Embryonic facial prominence (tissue), 1 donor: Measurements from ENCODE around the gene EVI2A.
"Not testable (repeated sequence)": the region's sequence is repeated elsewhere in the genome, so short reads cannot be mapped to it uniquely, and the experiment has no call there.

Experiments used
- DNase-seq: peaks from one replicate; pipeline ENCODE4 v3.0.0-alpha.2; 2016; ENCODE audit errors: extremely low spot score

EVI2A gene

DNA sequence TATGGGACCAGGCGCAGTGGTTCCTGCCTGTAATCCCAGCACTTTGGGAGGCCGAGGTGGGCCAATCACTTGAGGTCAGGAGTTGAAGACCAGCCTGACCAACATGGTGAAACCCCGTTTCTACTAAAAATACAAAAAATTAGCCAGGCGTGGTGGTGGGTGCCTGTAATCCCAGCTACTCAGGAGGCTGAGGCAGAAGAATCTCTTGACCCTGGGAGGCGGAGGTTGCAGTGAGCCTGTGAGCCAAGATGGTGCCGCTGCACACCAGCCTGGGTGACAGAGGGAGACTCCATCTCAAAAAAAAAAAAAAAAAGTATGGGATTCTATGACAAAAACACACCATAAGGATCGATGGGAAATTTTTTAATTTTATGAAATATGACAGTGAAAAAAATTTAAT lies 9.2 kb downstream of the EVI2A start:
- not testable (repeated sequence) for DNase-seq

DNA sequence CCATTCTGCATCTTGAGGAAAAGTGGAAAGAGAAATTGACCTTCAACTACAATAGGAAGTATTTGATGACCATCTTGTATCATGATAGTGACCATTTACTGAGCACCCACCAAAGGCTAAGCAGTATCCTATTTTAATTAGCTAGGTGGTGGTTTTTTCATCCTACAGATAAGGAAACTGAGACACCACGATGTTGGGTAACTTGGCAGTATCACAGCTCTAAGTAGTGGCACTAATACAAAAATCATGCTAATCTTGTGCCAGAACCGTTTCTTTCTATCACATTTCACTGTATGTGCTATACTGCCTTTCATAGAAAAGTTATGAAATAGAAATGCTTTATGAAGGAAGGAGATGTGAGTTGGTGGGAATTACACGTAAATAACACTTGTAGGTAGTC lies 9.9 kb downstream of the EVI2A start:
- DNase-seq: no peak

DNA sequence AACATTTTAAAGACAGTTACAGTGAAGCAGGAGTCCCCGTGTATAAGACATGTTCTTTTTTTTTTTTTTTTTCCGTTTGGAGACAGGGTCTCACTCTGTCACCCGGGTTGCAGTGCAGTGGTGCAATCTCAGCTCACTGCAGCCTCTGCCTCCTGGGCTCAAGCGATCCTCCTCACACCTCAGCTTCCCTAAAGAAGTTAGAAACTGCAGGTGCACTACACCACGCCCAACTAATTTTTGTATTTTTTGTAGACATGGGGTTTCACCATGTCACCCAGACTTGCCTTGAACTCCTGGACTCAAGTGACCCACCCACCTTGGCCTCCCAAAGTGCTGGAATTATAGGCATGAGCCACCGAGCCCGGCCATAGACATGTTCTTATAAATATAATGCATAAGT lies 10.5 kb downstream of the EVI2A start:
- no peak for DNase-seq

DNA sequence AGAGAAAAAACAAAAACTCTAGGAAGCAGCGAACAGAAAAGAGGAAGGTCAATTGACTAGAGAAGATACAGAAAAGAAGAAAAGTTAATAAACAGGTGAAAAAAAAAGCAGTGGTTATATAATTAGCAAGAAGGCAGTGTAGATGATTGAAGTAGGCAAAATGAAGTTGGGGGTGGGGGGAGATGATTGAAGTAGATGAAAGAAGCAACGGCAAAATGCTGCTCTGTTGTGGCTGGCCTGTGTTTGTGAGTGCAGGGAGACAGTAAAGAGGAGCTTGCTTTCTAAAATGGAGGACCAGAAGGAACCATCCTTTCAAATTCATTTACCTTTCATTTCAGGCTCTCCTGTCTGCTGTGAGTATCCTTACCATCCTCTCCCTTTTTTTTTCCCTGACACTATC lies 11.2 kb downstream of the EVI2A start:
- DNase-seq: no peak

DNA sequence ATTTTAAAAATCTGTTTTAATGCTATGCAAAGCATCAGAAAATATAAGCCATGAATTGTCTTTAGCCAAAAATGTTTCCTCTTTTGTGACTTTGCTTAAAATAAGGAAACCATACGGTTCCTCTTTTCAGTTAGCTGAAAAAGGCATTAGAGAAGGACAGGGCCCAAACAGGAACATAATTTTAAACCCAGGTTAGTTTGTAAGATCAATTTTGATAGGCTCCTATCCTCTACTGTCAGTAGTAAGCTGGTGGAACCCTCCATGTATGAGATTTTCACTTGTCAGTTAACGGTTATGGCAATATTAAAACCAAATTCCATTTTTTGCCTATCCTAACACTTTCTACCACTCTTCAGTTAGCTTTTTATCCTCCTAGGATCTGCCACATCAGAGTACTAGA lies 11.9 kb downstream of the EVI2A start:
- DNase-seq: no peak

DNA sequence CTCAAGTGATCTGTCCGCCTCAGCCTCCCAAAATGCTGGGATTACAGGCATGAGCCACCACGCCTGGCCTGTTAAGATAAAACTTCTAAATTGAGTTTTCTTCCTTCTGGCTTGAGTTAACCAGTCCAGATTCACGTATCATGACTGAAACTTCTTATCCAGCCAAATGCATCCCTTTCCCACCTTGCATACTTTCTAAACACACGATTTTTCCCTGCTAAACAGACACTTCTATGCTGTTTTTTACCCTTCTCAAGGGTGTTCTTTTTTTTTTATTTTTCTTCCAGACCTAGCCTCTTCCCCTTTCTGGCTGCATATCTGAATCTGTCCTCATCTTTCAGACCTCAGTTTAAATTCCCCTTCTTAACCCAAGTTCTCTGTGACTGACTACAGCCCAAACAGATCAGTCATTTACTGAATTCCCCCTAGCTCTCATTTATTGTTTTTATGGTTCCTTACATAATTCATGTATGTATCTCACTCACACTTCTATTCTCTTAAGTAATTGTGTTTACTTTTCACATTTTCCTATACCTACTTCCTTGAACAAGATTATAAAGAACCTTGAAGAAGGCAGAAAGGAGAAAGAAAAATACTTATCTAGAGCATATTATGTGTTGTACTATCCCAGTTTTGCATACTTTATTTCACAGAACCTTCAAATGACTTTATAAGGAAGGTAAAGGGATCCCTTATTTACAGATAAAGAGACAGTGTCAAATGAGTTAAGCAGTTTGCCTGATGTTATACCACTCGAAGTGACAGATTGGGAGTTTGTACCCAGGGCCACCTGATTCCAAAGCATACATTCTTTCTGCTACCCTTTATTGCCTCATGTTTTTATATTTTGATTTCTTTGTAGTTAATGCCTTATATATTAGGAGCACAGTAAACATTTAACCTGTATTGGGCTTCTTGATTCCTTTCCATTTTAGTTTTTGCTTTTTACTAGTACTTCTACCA lies 12.8 kb downstream of the EVI2A start:
- DNase-seq: no peak

DNA sequence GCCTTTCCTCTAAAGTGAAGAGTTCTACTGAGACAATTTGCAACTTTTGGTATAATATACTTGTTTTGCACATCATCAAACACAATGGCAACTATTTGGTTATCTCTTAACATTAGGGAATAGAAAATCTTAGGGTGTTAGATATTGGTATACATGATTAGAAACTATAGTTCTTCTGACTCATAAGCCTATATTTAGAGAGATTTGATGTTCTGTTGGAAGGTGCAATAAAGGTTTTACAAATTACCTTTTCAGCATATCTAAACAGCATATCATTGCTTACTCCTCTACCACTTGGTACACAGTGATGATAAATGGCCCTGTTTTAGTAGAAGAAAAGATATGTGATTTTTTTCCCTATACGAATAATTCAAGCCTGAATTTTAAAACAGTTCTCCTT lies 13.8 kb downstream of the EVI2A start:
- DNase-seq: no peak

DNA sequence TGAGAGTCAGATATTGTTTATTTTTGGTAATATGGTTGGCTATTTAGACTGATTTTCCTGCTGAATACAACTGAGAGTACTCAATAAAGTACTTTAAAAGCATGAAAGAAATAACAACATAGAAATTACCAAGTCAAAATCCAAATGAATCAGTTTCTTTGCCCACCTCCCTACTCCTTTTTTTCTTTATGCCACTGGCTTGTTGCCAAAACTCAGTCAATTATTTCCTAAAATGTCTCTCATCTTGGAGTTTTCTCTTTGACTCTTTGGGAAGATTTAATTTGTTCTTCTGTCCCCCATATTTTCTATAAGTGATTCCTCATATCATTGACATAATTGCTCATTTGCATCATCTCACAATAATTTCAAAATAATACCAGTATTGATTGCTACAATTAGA lies 21.8 kb downstream of the EVI2A start:
- DNase-seq: no peak

DNA sequence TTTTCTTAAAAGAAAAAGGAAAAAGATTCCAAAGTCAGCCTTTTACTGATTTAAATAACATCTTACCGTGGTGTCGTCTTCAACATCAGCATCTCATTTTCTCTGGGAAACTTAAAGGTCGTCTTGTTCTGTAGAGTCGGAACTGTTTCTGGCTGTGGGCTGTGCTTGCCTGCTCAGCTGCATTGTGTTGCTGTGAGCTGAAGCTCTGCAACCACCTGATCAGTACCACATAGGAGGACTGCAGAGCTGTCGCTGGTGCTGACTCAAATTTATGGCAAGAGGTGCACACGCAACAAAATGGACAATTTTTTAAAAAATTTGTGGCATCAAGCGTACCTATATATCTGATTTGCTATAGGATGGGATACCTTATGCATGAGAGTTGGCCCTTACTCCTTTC lies 24.3 kb downstream of the EVI2A start, which contains the start of gene OMG:
TSS of gene OMG (minus strand) at position 150 of the 400 bp plus-strand sequence. CDS start 908 bp downstream, outside the sequence.
- DNase-seq: no peak

DNA sequence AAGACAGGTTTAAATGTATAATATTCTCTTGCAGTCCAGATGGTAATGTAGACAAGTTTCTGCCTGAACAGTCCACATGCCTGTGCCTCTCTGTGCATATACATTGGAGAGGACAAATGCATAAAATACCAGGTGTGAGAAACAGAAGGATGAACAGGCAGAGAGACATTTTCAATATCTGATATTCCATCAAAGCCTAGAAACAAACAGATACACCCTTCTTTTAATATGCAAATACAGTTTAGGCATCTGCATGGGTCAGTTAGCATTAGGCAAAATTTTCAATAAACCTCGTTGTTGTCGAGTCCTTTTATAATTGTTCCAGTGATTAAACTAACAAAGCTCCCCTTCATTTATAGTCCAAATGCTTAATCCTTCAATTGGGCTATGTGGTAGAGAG lies 25.3 kb downstream of the EVI2A start:
- no peak for DNase-seq

DNA sequence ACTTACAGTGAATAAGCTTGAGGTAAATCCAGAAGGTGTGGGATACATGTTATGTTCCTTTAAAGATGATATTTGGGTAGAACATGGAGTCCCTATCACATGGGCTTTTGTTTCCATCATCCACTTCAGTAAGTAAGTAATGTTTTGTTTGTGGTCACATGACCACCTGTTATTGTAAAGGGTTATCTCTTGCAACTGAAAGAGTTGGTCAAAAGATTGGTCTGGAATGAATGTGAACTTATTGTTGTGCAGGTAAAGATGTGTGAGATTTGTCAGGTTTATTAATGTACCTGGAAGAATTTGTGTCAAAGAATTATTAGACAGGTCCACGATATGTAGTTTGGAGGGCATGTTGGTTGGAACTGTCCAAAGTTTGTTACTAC lies 25.9 kb downstream of the EVI2A start:
- DNase-seq: no peak

DNA sequence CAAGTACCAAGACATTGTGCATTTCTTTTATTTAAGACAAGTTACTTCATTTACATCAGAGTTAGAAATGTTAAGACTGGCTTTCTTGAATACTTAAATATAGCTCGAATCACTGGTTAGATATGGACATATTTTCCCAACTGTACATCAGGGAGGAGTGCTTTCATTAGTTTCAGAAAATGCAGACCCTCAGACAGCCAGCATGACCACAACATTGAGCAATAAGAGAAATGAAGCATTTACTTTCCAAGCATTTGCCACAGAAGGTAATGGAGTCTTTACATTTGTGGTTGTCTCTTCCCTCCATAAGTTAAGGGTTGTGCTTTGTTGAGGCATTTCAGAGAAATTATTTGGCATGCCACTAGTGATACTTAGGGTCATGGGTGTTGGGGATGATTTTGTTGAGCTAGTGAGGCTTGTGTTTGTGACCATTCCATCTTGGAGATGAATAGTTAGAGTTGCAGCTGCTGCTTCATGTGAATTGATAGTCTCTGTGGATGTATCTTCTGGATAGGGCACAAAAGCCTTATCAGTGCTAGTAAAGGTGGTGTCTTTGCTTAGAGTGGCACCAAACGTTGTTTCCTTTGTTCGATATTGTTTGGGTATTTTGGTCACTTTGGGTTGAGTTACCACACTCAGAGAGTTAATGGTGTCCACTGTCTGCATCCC lies 26.5 kb downstream of the EVI2A start:
- DNase-seq: no peak

DNA sequence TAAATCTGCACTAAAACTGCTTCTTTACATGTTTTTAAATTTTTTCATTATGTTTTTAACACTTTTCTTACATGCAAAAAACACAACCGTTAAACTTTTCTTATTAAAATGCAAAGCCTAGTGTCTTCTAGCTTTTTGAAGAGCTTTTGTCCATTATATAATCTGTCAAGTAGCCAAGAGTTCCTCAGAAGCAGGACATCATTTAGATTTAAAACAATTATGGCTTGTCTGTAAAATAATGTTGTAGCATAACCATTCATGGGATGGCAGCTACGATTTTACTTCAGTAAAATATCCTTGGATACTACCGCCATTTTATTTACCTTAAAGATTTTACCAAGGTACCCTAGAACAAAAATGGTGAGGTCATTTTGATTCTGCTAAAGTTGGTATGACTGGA lies 27.2 kb downstream of the EVI2A start:
- DNase-seq: no peak

DNA sequence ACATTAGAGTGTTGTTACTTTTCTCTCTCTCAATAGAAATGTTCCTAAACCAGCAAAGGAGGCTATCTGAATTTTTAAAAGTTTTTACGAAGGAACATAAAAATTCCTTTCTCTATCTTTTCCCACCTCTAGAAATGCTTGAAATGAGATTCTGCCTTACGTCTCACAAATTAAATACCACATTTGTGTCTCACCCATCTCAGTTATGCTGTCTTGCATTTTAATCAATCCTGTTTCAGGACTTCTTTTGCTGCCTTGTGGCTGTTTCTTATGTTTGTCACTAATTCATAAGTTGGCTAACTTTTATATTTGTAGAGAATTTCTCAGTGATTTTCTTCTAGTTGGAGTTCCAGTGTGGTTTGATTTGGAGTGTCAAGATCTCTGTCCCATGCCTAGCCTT lies 27.8 kb downstream of the EVI2A start:
- no peak for DNase-seq

DNA sequence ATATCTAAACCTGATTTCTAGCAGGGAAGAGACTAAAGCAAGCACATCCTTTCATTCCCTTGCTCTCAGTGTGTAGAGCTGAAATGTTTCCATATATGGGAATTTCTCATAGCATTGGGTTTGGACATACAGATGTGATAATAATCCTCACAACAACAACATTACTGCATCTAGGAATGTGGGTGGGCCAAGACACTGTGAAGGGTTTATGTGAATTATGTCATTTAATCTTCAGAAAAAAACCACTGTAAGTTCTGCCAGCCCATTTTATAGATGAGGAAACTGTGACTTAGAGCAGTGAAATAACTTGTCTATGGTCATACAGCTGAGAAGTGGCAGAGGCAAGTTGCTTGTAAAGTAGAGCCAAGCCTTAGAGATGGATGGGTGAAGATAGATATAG lies 29.6 kb downstream of the EVI2A start:
- DNase-seq: no peak

DNA sequence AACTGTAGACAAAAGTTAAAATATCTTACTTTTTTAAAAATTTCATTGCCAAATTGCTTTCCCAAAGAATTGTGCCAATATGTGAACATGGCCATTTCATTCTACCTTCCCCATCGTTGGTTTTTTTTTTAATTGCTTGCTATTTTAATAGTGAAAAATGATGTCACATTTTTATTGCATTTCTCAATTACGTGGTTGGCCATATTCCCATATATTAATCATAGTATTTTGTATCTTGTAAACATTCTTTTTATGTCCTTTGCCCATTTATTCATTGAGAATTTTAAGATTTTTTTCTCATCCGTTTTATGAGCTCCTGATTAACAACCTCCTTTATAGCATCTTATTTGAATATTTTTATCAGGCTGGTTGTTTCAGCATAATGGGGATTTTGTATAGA lies 31.6 kb downstream of the EVI2A start:
- no peak for DNase-seq

DNA sequence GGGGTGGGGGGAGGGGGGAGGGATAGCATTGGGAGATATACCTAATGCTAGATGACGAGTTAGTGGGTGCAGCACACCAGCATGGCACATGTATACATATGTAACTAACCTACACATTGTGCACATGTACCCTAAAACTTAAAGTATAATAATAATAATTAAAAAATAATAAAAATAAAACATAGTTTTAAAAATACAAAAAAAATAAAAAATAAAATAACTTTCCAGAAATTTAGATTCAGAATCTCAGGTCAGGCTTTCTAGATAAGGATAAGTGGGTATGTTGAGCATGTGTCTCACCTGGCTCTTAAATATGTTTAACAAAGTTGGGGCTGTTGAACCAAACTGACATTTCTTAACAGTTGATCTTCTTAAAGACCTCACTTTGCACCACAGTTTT lies 33.5 kb downstream of the EVI2A start:
- DNase-seq: not testable (repeated sequence)

DNA sequence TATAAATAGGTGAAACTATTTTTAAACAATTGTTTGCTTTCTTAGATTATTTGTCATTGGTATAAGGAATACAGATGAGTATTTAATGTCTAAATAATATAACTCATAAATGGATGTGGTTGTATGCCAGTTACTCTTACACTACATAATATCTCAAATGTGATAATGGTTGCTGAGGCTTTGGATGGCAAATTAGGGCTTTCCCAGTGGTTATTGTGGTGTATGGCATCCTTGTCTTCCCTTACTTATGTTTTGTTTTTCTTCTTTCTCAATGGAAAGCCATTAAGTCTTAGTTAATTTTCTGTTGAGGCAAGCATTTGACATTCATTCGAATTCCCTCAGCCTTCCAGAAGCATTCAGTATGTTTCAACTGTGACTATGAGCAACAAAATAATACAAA lies 34.8 kb downstream of the EVI2A start:
- DNase-seq: no peak

DNA sequence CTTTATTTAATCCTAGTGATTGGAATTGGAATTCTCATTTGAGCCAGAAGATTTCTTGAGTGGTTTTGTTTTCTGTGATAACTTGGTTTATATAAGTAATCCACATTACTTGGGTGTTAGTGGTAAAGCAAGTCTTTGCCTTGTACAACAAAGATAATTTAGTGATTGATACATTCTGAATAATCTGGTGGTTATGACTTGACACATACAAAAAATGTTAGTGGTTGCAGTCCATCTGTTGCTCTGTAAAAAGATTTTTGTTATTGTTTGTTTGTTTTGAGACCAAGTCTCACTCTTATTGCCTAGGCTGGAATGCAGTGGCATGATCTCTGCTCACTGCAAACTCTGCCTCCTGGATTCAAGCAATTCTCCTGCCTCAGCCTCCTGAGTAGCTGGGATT lies 37.6 kb downstream of the EVI2A start:
- no peak for DNase-seq

DNA sequence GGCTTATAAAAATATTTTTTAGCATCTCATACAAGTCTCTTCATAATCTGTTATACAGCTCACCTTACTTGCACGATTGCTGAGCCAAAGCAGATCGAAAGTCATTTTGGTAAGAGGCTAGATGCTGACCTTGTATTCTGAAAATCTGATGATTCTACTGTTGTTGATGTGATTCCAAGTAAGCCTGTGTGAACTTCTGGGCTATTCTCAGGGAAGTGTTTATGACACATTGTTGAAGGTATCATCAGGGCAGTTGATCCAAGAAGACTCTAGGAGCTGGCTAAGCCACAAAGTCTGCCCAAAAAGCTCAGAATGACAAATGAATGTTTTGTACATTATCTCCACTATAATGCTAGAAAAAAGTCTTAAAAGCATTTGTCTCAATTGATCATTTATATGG lies 40.4 kb downstream of the EVI2A start:
- no peak for DNase-seq

DNA sequence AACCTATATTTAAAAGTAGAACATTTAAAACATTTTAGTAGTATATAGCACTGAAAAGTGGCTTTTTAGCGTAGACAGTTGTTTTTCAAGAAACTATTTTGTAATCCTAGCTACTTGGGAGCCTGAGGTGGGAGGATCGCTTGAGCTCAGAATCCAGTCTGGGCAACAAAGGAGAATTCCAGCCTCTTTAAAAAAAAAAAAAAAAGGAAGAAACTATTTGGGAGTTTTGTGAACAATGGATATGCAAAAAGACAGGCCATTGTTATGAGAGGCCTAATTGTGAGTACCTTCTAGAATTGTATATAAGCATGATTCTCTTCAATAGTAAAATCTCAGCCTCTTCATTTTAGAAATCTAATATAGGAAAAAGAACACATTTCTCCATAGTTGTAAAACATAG lies 42.0 kb downstream of the EVI2A start:
- DNase-seq: no peak

DNA sequence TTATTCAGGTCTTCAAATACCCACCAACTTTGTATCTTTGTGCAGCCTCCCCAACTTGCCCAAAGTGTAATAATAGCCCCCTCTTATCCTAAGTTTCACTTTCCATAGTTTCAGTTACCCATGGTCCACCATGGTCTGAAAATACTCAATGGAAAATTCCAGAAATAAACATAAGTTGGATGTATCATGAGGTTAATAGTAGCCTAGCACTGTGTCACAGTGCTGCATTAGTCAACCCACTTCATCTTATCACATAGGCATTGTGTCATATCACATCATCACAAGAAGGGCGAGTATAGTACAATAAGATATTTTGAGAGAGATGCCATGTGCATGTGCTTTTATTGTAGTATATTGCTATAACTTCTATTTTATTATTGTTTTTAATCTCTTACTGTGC lies 46.3 kb downstream of the EVI2A start:
- DNase-seq: no peak

DNA sequence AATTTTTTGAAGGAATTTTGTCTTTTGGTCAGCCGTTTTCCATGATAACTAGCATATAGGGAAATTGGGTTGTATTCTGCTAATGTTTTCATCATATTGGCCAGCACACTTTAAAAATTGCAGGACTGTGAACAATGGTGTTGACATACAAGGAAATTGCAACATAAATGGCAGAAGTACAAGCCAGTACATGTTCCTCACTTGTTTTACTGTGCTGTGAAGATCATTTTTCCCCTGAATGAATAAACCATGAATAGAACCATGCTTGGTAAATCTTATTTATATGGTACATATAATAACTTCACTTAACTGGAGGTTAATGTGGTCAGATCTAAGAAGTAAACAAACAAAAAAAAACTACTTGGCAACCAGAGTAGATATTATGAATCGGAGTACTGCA lies 47.2 kb downstream of the EVI2A start:
- no peak for DNase-seq
